GM12878 (cell line): ENCODE results near the gene OVOL1. TPM values are rescaled to one million over a fixed set of nuclear protein-coding genes. Genes with fewer than 3 reads are reported as not detected.

Source experiments
- ATAC-seq: fragments of 200-7000 bp; cut with Tn5 transposase; 3 replicates; pipeline ENCODE4 v1.9.1; 2020; ENCODE audit warnings: mild to moderate bottlenecking, moderate library complexity
- BruUV-seq: library from RNA; stranded (reverse); fragments of 400-500 nt; replicated peaks from 2 replicates; lab custom pipeline; 2021; lab: Mats Ljungman, UMichigan
- CTCF ChIA-PET: fragments of 300-600 bp; sonication (Branson Sonifier 250); formaldehyde crosslinking; extraction: SDS; loops from one replicate; lab custom pipeline; 2021; ENCODE audit warnings: inconsistent platforms; lab: Yijun Ruan, JAX
- POLR2A ChIA-PET: fragments of 350-600 bp; formaldehyde crosslinking; extraction: SDS; loops from one replicate; lab custom pipeline; 2021; ENCODE audit warnings: inconsistent platforms; lab: Charles Lee
- RAD21 ChIA-PET: fragments of 300-600 bp; sonication (Branson Sonifier 250); formaldehyde crosslinking; loops from one replicate; lab custom pipeline; 2023; ENCODE audit warnings: antibody characterized with exemption; ENCODE audit not compliant: unreplicated experiment; lab: Charles Lee
- SMC1A ChIA-PET: fragments of 300-600 bp; sonication (Branson Sonifier 250); formaldehyde crosslinking; loops from one replicate; lab custom pipeline; 2023; ENCODE audit not compliant: unreplicated experiment, uncharacterized antibody; lab: Charles Lee
- DNase-seq: peaks from one replicate; pipeline ENCODE4 v3.0.0-alpha.2; 2011; ENCODE audit warnings: low read depth, low spot score
- FAIRE-seq: peaks from 3 replicates; lab custom pipeline; 2011; peaks lifted over from hg19 to GRCh38; lab: Jason Lieb, UNC
- H2AFZ ChIP-seq: 2 replicates; pipeline ENCODE4 v1.6.0; 2011; ENCODE audit warnings: low read depth, low read length, control low read depth; ENCODE audit not compliant: control insufficient read depth
- H3K27ac ChIP-seq: 2 replicates; pipeline ENCODE4 v1.5.1; 2011; ENCODE audit warnings: control low read depth; ENCODE audit not compliant: control insufficient read depth, insufficient read depth
- H3K27me3 ChIP-seq, 2 experiments: replicated peaks in 1 of 2; 2 replicates each; pipeline versions ENCODE4 v1.6.0 to v1.6.1; 2011; ENCODE audit warnings: low read length in 1 of 2; ENCODE audit not compliant: control insufficient read depth in 2 of 2, insufficient read depth in 2 of 2
- H3K36me3 ChIP-seq, 2 experiments: 2 replicates each; pipeline ENCODE4 v1.5.1; 2011; ENCODE audit warnings: low read length in 1 of 2; ENCODE audit not compliant: control insufficient read depth in 2 of 2, insufficient read depth in 2 of 2
- H3K4me1 ChIP-seq: 2 replicates; pipeline ENCODE4 v1.6.1; 2011; ENCODE audit warnings: mild to moderate bottlenecking, low read length, moderate library complexity, mixed read lengths; ENCODE audit not compliant: control insufficient read depth, insufficient read depth
- H3K4me2 ChIP-seq: 2 replicates; pipeline ENCODE4 v1.6.0; 2011; ENCODE audit warnings: control low read depth; ENCODE audit not compliant: control insufficient read depth, insufficient read depth
- H3K4me3 ChIP-seq: fragments of 200-600 bp; sonication (generic); 2 replicates; pipeline ENCODE4 v1.5.1; 2016
- H3K79me2 ChIP-seq: 2 replicates; pipeline ENCODE4 v1.6.0; 2011; ENCODE audit warnings: low read length; ENCODE audit not compliant: control insufficient read depth, insufficient read depth
- H3K9ac ChIP-seq: 2 replicates; pipeline ENCODE4 v1.8.0; 2011; ENCODE audit warnings: low read length, control low read depth, mixed read lengths; ENCODE audit not compliant: control insufficient read depth, insufficient read depth
- H3K9me3 ChIP-seq: replicated peaks from 3 replicates; pipeline ENCODE4 v1.5.1; 2011; ENCODE audit warnings: mild to moderate bottlenecking, low read length; ENCODE audit not compliant: control insufficient read depth, insufficient read depth
- H4K20me1 ChIP-seq: 2 replicates; pipeline ENCODE4 v1.6.0; 2011; ENCODE audit not compliant: control insufficient read depth, insufficient read depth
- BCL11A ChIP-seq: IDR thresholded peaks from 2 replicates; pipeline ENCODE4 v1.6.1; 2011; ENCODE audit warnings: low read depth, low read length
- NBN ChIP-seq: fragments of 450-650 bp; IDR thresholded peaks from 2 replicates; pipeline ENCODE4 v1.6.1; 2016
- NR2C1 ChIP-seq: fragments of 450-650 bp; IDR thresholded peaks from 2 replicates; pipeline ENCODE4 v1.6.1; 2017; ENCODE audit warnings: antibody characterized with exemption, mild to moderate bottlenecking, moderate library complexity
- STAT1 ChIP-seq: fragments of 450-650 bp; conservative IDR thresholded peaks from 2 replicates; pipeline ENCODE4 v1.6.1; 2014; ENCODE audit warnings: antibody characterized with exemption, mild to moderate bottlenecking
- YY1 ChIP-seq: IDR thresholded peaks from 2 replicates; pipeline ENCODE4 v1.6.1; 2011; ENCODE audit warnings: low read depth, mild to moderate bottlenecking, low read length
- WGBS: methylation state at CpG from one replicate; pipeline ENCODE4 v1.1.6; 2016; ENCODE audit warnings: low lambda C conversion rate; ENCODE audit not compliant: insufficient replicate concordance, insufficient coverage; ENCODE audit errors: missing lambda C conversion rate; 5-methylcytosine and 5-hydroxymethylcytosine counted together
- in situ Hi-C: fragments of 300-500 bp; cut with MboI; formaldehyde crosslinking; loops from 9 replicates; pipeline ENCODE4 v1.14.3; 2018; ENCODE audit warnings: mixed read lengths
- intact Hi-C: fragments of 100-400 bp; cut with micrococcal nuclease; formaldehyde crosslinking; loops from one replicate; pipeline ENCODE4 v1.14.2; 2022; ENCODE audit not compliant: unreplicated experiment
- polyA plus RNA-seq, 11 experiments: library from polyadenylated mRNA; depleted of rRNA in 4 of 11; unstranded in 6 of 11; stranded (reverse) in 5 of 11; fragments of >200 nt; fragmentation: Nextera tagmentation in 4 of 11; fragmentation: Illumina TruSeq in 1 of 11; extraction: Ambion mirVana in 4 of 11; extraction: Trizol in 1 of 11; gene quantifications; 1 replicate in 1 of 11; 2 replicates in 10 of 11; pipeline versions ENCODE4 v1.2.1 to v1.2.3, GENCODE V29; 2011 to 2016; ENCODE audit warnings: inconsistent platforms in 2 of 11, missing spikeins in 2 of 11, low read depth in 1 of 11
- total RNA-seq, 4 experiments: library from RNA; depleted of rRNA in 3 of 4; stranded (reverse); fragments of >200 nt in 3 of 4; fragmentation: Illumina TruSeq in 1 of 4; extraction: Trizol in 1 of 4; gene quantifications; 2 replicates each; pipeline versions ENCODE4 v1.2.1 to v1.2.3, GENCODE V29; 2013 to 2021
- TF ChIP-seq, protein P1 (sequence below): IDR thresholded peaks from 2 replicates; pipeline ENCODE4 v1.6.1; 2012; ENCODE audit warnings: low read depth, low read length, improper control_type of control experiment
- TF ChIP-seq, protein P2 (sequence below): fragments of 450-650 bp; IDR thresholded peaks from 2 replicates; pipeline ENCODE4 v1.6.1; 2017; ENCODE audit warnings: low read depth, mild to moderate bottlenecking, moderate library complexity
- TF ChIP-seq, protein P3 (sequence below), 3 experiments: IDR thresholded peaks in 2 of 3; conservative IDR thresholded peaks in 1 of 3; 2 replicates each; pipeline ENCODE4 v1.5.1; 2011; ENCODE audit warnings: low read depth in 3 of 3, low read length in 3 of 3, mild to moderate bottlenecking in 3 of 3, control low read depth in 2 of 3, moderate library complexity in 2 of 3, inconsistent platforms in 1 of 3, mixed read lengths in 1 of 3; ENCODE audit not compliant: control insufficient read depth in 2 of 3, insufficient read depth in 1 of 3; ENCODE audit errors: extremely low read depth in 1 of 3
- TF ChIP-seq, protein P4 (sequence below): fragments of 150-350 bp; IDR thresholded peaks from 2 replicates; pipeline ENCODE4 v1.6.1; 2014; ENCODE audit warnings: mild to moderate bottlenecking, low read depth, low read length

The OVOL1 gene
- total and polyA plus RNA-seq, 10 of the 15 experiments (the other 5 are each of a cell fraction or from before 2014, with no cell fraction given) = 0.04 to 0.96 (median 0.09) TPM; not detected in 7

DNA sequence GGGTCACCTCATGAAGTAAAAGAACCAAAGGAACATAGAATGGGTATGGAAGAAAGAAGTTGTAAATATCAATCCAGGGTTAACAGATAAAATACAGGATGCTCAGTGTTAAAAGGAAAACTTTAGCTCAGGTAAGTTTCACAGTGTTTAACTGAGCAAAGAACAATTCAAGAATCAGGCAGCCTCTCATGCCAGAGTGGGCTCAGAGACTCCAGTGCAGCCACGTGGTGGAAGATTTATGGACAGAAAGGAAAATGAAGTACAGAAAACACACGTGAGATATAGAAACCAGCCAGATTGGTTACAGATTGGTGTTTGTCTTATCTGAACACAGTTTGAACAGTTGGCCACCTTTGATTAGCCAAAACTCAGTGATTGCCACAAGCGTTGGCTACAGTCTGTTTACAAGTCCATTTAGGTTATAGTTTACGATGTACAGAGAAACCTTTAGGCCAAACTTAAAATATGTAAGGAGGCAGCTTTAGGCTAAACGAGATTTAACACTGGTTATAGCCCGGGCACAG is 15.2 kb upstream of the OVOL1 start:
- RAD21 ChIA-PET = interaction anchor here (1.4 to 1.7 kb wide), 2 partner anchors 8 to 51 kb away, joined by 5 to 9 read pairs; partner anchors contain the start of gene RNASEH2C
- no peaks in the 10 kb centered on the region for H3K9me3 ChIP-seq
- H3K79me2 ChIP-seq = no peaks in the 10 kb centered on the region
- SMC1A ChIA-PET = interaction anchor here (0.6 to 1.3 kb wide), 2 partner anchors 27 to 46 kb away, joined by 3 to 5 read pairs; no protein-coding TSS in a partner anchor
- TF ChIP-seq YY1 (no peak), STAT1 (no peak), BCL11A (no peak), NBN (no peak), NR2C1 (no peak)
- TF ChIP-seq, protein P1, sequence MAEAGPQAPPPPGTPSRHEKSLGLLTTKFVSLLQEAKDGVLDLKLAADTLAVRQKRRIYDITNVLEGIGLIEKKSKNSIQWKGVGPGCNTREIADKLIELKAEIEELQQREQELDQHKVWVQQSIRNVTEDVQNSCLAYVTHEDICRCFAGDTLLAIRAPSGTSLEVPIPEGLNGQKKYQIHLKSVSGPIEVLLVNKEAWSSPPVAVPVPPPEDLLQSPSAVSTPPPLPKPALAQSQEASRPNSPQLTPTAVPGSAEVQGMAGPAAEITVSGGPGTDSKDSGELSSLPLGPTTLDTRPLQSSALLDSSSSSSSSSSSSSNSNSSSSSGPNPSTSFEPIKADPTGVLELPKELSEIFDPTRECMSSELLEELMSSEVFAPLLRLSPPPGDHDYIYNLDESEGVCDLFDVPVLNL = no peak
- TF ChIP-seq, protein P2, sequence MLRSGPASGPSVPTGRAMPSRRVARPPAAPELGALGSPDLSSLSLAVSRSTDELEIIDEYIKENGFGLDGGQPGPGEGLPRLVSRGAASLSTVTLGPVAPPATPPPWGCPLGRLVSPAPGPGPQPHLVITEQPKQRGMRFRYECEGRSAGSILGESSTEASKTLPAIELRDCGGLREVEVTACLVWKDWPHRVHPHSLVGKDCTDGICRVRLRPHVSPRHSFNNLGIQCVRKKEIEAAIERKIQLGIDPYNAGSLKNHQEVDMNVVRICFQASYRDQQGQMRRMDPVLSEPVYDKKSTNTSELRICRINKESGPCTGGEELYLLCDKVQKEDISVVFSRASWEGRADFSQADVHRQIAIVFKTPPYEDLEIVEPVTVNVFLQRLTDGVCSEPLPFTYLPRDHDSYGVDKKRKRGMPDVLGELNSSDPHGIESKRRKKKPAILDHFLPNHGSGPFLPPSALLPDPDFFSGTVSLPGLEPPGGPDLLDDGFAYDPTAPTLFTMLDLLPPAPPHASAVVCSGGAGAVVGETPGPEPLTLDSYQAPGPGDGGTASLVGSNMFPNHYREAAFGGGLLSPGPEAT = no peak
- TF ChIP-seq, protein P3, sequence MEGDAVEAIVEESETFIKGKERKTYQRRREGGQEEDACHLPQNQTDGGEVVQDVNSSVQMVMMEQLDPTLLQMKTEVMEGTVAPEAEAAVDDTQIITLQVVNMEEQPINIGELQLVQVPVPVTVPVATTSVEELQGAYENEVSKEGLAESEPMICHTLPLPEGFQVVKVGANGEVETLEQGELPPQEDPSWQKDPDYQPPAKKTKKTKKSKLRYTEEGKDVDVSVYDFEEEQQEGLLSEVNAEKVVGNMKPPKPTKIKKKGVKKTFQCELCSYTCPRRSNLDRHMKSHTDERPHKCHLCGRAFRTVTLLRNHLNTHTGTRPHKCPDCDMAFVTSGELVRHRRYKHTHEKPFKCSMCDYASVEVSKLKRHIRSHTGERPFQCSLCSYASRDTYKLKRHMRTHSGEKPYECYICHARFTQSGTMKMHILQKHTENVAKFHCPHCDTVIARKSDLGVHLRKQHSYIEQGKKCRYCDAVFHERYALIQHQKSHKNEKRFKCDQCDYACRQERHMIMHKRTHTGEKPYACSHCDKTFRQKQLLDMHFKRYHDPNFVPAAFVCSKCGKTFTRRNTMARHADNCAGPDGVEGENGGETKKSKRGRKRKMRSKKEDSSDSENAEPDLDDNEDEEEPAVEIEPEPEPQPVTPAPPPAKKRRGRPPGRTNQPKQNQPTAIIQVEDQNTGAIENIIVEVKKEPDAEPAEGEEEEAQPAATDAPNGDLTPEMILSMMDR (IDR thresholded peaks at IDR 0.05 in 2 of 3, conservative IDR thresholded peaks at IDR 0.05 in 1 of 3; ENCODE audit: control insufficient read depth in 2 of 3, extremely low read depth in 1 of 3, insufficient read depth in 1 of 3, low read depth in 3 of 3, low read length in 3 of 3) = no peak
- TF ChIP-seq, protein P4, sequence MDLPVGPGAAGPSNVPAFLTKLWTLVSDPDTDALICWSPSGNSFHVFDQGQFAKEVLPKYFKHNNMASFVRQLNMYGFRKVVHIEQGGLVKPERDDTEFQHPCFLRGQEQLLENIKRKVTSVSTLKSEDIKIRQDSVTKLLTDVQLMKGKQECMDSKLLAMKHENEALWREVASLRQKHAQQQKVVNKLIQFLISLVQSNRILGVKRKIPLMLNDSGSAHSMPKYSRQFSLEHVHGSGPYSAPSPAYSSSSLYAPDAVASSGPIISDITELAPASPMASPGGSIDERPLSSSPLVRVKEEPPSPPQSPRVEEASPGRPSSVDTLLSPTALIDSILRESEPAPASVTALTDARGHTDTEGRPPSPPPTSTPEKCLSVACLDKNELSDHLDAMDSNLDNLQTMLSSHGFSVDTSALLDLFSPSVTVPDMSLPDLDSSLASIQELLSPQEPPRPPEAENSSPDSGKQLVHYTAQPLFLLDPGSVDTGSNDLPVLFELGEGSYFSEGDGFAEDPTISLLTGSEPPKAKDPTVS = no peak
- H3K9ac ChIP-seq = no peak overlapping the region
- ATAC-seq (no peak), DNase-seq (no peak), FAIRE-seq (no peak)
- H3K27ac ChIP-seq = no peak overlapping the region
- BruUV-seq = no TSS peak
- H3K27me3 ChIP-seq = no peaks in the 10 kb centered on the region
- no peaks in the 10 kb centered on the region for H3K36me3 ChIP-seq
- no peaks in the 10 kb centered on the region for H3K4me1 ChIP-seq
- no peak overlapping the region for H2AFZ ChIP-seq
- 52% methylated on average over 6 of the region's 6 CpGs for WGBS
- H4K20me1 ChIP-seq = no peaks in the 10 kb centered on the region
- no peak overlapping the region for H3K4me3 ChIP-seq
- in situ Hi-C loops = no loop called here
- no peak overlapping the region for H3K4me2 ChIP-seq
- CTCF ChIA-PET = interaction anchor here (0.9 to 3.0 kb wide), 12 partner anchors 8 to 105 kb away, joined by 3 to 45 read pairs (median 5); partner anchors contain the start of genes AP5B1, KAT5 and RNASEH2C
- intact Hi-C loops = no loop called here
- POLR2A ChIA-PET = interaction anchor here (1.2 kb wide), 1 partner anchor 52 kb away, joined by 3 read pairs; no protein-coding TSS in a partner anchor
